ENCODE results near the gene PTPRZ1.
A peak's percentile ranks its signal among the peaks of the same experiment; 100 is the strongest.

PTPRZ1 gene

GRCh38 chr7:121954803-121955202, 81.8 kb downstream of the PTPRZ1 start:
- no peak for DNase-seq (ENCODE audit: low spot score)

GRCh38 chr7:121957626-121958025, 84.7 kb downstream of the PTPRZ1 start:
- DNase-seq (ENCODE audit: low spot score): no peak

GRCh38 chr7:121960678-121961077, 87.7 kb downstream of the PTPRZ1 start:
- DNase-seq (ENCODE audit: low spot score): no peak

GRCh38 chr7:121961089-121961867, 88.3 kb downstream of the PTPRZ1 start:
- no peak for DNase-seq (ENCODE audit: low spot score)

- DNase-seq (ENCODE audit: low spot score): no peak
Measured at GRCh38 chr7:121966276-121966934, 93.4 kb downstream of the PTPRZ1 start.

- no peak for DNase-seq (ENCODE audit: low spot score)
Measured at GRCh38 chr7:121966935-121967332, 94.0 kb downstream of the PTPRZ1 start.

GRCh38 chr7:121985476-121986030, 112.6 kb downstream of the PTPRZ1 start:
- no peak for DNase-seq (ENCODE audit: low spot score)

- no peak for DNase-seq (ENCODE audit: low spot score)
Measured at GRCh38 chr7:121992068-121992467, 119.1 kb downstream of the PTPRZ1 start.

- peak; percentile 20 for DNase-seq (ENCODE audit: low spot score)
Measured at GRCh38 chr7:121994625-121995410, 121.9 kb downstream of the PTPRZ1 start.

GRCh38 chr7:122006687-122007086, 133.7 kb downstream of the PTPRZ1 start:
- no peak for DNase-seq (ENCODE audit: low spot score)

GRCh38 chr7:122010116-122010515, 137.2 kb downstream of the PTPRZ1 start:
- no peak for DNase-seq (ENCODE audit: low spot score)

- no peak for DNase-seq (ENCODE audit: low spot score)
Measured at GRCh38 chr7:122013065-122013464, 140.1 kb downstream of the PTPRZ1 start.

GRCh38 chr7:122013630-122014029, 140.7 kb downstream of the PTPRZ1 start:
- DNase-seq (ENCODE audit: low spot score): no peak

GRCh38 chr7:122014697-122015096, 141.7 kb downstream of the PTPRZ1 start:
- DNase-seq (ENCODE audit: low spot score): no peak

GRCh38 chr7:122018032-122018431, 145.1 kb downstream of the PTPRZ1 start:
- no peak for DNase-seq (ENCODE audit: low spot score)

- no peak for DNase-seq (ENCODE audit: low spot score)
Measured at GRCh38 chr7:122027058-122027457, 154.1 kb downstream of the PTPRZ1 start.

- DNase-seq (ENCODE audit: low spot score): no peak
Measured at GRCh38 chr7:122033641-122034040, 160.7 kb downstream of the PTPRZ1 start.

- no peak for DNase-seq (ENCODE audit: low spot score)
Measured at GRCh38 chr7:122035876-122036275, 162.9 kb downstream of the PTPRZ1 start.

GRCh38 chr7:122038134-122038533, 165.2 kb downstream of the PTPRZ1 start:
- no peak for DNase-seq (ENCODE audit: low spot score)

GRCh38 chr7:122038904-122039303, 165.9 kb downstream of the PTPRZ1 start:
- DNase-seq (ENCODE audit: low spot score): no peak

GRCh38 chr7:122040147-122040546, 167.2 kb downstream of the PTPRZ1 start:
- no peak for DNase-seq (ENCODE audit: low spot score)

GRCh38 chr7:122046402-122046801, 173.4 kb downstream of the PTPRZ1 start:
- DNase-seq (ENCODE audit: low spot score): no peak

- DNase-seq (ENCODE audit: low spot score): no peak
Measured at GRCh38 chr7:122054393-122054792, 181.4 kb downstream of the PTPRZ1 start.
